Lung (tissue), 12 donors: Measurements from ENCODE around the gene CNIH3. TPM values are rescaled to one million over a fixed set of nuclear protein-coding genes. Genes with fewer than 3 reads are reported as not detected.

ENCODE experiments used
- ATAC-seq: fragments of 200-7000 bp; cut with Tn5 transposase; one replicate; pipeline ENCODE4 v1.9.1; 2020; ENCODE audit warnings: moderate number of reproducible peaks; ENCODE audit not compliant: insufficient read depth, low FRiP score
- DNase-seq, 3 donors: peaks; one replicate each; pipeline ENCODE4 v3.0.0-alpha.2; 2013 to 2017
- H3K27ac ChIP-seq, 2 donors: one replicate each; pipeline ENCODE4 v1.5.1; 2013; ENCODE audit warnings: mild to moderate bottlenecking in 2 of 2, moderate library complexity in 2 of 2, control low read depth in 1 of 2, inconsistent platforms in 1 of 2, low read depth in 1 of 2, low read length in 1 of 2
- H3K27me3 ChIP-seq, 3 donors: one replicate each; pipeline ENCODE4 v1.5.1; 2013; ENCODE audit warnings: low read length in 2 of 3; ENCODE audit not compliant: control insufficient read depth in 3 of 3, insufficient read depth in 3 of 3
- H3K36me3 ChIP-seq, 4 donors: one replicate each; pipeline ENCODE4 v1.5.1; 2013; ENCODE audit warnings: low read length in 4 of 4, mild to moderate bottlenecking in 1 of 4, moderate library complexity in 1 of 4; ENCODE audit not compliant: control insufficient read depth in 4 of 4, insufficient read depth in 4 of 4
- H3K4me1 ChIP-seq, 5 donors: one replicate each; pipeline ENCODE4 v1.5.1; 2013; ENCODE audit warnings: low read length in 5 of 5, mild to moderate bottlenecking in 2 of 5, moderate library complexity in 1 of 5; ENCODE audit not compliant: control insufficient read depth in 5 of 5, insufficient read depth in 5 of 5
- H3K4me3 ChIP-seq: one replicate; pipeline ENCODE4 v1.5.1; 2013; ENCODE audit warnings: mild to moderate bottlenecking, control low read depth, moderate library complexity
- H3K9ac ChIP-seq, 2 donors: one replicate each; pipeline ENCODE4 v1.5.1; 2013; ENCODE audit warnings: low read length in 2 of 2, control low read depth in 1 of 2; ENCODE audit not compliant: insufficient read depth in 1 of 2
- H3K9me3 ChIP-seq, 4 donors: one replicate each; pipeline ENCODE4 v1.5.1; 2013; ENCODE audit warnings: low read length in 3 of 4, mild to moderate bottlenecking in 1 of 4, moderate library complexity in 1 of 4; ENCODE audit not compliant: control insufficient read depth in 4 of 4, insufficient read depth in 3 of 4
- CTCF ChIP-seq: IDR thresholded peaks from 2 replicates; pipeline ENCODE4 v1.5.1; 2012; ENCODE audit warnings: mild to moderate bottlenecking; ENCODE audit errors: control extremely low read depth, extremely low read depth
- WGBS, 2 donors: extraction: QIAGEN DNeasy Blood & Tissue Kit; methylation state at CpG; one replicate each; pipeline ENCODE4 v1.1.7; 2013; 5-methylcytosine and 5-hydroxymethylcytosine counted together
- polyA plus RNA-seq, 2 donors: library from polyadenylated mRNA; stranded (reverse); fragments of 200-250 nt; gene quantifications; one replicate each; pipeline ENCODE4 v1.2.1, GENCODE V29; 2013
- total RNA-seq, 2 donors: library from RNA; depleted of rRNA in 1 of 2; stranded (reverse); fragments of >200 nt in 1 of 2; gene quantifications; one replicate each; pipeline ENCODE4 v1.2.1, GENCODE V29; 2014 to 2021
- donor health status: control.
- donor health status: control.
- donor health status: Bipolar disorder and iron deficiency.
- donor health status: healthy.
- donor health status: DM: yes; HTN: yes; CAD: no.

CNIH3 gene
- total and polyA plus RNA-seq, 4 donors, result 0.70 to 5.2 (median 2.9) TPM

GRCh38 chr1:224726441-224727182 lies 110.5 kb downstream of the CNIH3 start:
- DNase-seq, result no peak
- H3K27ac ChIP-seq, result no peak overlapping the region

GRCh38 chr1:224727351-224728289 lies 111.5 kb downstream of the CNIH3 start:
- Histone ChIP-seq H3K27ac (no peak overlapping the region), H3K27me3 (no peaks in the 10 kb centered on the region), H3K4me1 (peaks cover 0 to 3% (median 0%) of the 10 kb centered on the region in 5 donors), H3K36me3 (no peaks in the 10 kb centered on the region), H3K9ac (no peak overlapping the region), H3K9me3 (no peaks in the 10 kb centered on the region), H3K4me3 (no peak overlapping the region)
- DNase-seq, result no peak
- no peak for TF ChIP-seq CTCF
- peak; percentile 19 for ATAC-seq
- WGBS, 2 donors, result 81 to 86% methylated on average over 6 of the region's 6 CpGs

More at GRCh38 chr1:224726441-224727182, 110.5 kb downstream of the CNIH3 start:
- no peaks in the 10 kb centered on the region for H3K9me3 ChIP-seq
- no peak overlapping the region for H3K9ac ChIP-seq
- no peaks in the 10 kb centered on the region for H3K27me3 ChIP-seq
- WGBS, 2 donors, result 82% methylated on average over 10 of the region's 10 CpGs
- no peak overlapping the region for H3K4me3 ChIP-seq
- TF ChIP-seq CTCF, result no peak
- H3K36me3 ChIP-seq, result no peaks in the 10 kb centered on the region
- peak; percentile 44 for ATAC-seq
- no peaks in the 10 kb centered on the region for H3K4me1 ChIP-seq

- Histone ChIP-seq H3K4me1 (peaks cover 0 to 9% (median 3%) of the 10 kb centered on the region in 5 donors), H3K9me3 (no peaks in the 10 kb centered on the region), H3K4me3 (no peak overlapping the region), H3K27ac (no peak overlapping the region), H3K36me3 (no peaks in the 10 kb centered on the region), H3K27me3 (no peaks in the 10 kb centered on the region), H3K9ac (no peak overlapping the region)
- WGBS, 2 donors, result 87 to 100% methylated on average over 1 of the region's 1 CpG
- DNase-seq (no peak), ATAC-seq (no peak)
- TF ChIP-seq CTCF, result no peak
These were observed 114.4 kb downstream of the CNIH3 start for GRCh38 chr1:224730540-224730939.
